WTC11 (cell line): ENCODE data around the gene REL. TPM values are rescaled to one million over a fixed set of nuclear protein-coding genes. Genes with fewer than 3 reads are reported as not detected.

Experiments used
- ATAC-seq: fragments of 200-7000 bp; cut with Tn5 transposase; 2 replicates; pipeline ENCODE4 v1.10.0; 2021; ENCODE audit warnings: mild to moderate bottlenecking, moderate library complexity
- CTCF ChIA-PET: fragments of 300-600 bp; sonication (Branson Sonifier 250); formaldehyde crosslinking; loops from one replicate; lab custom pipeline; 2021; ENCODE audit warnings: antibody characterized with exemption; lab: Charles Lee
- POLR2A ChIA-PET: fragments of 350-600 bp; sonication (Branson Sonifier 250); formaldehyde crosslinking; loops from one replicate; lab custom pipeline; 2021; ENCODE audit warnings: antibody characterized with exemption; lab: Charles Lee
- DNase-seq: peaks from one replicate; pipeline ENCODE4 v3.0.0; 2021; ENCODE audit warnings: low spot score
- H3K27ac Mint-ChIP-seq: 2 replicates; pipeline ENCODE4 v1.8.0; 2021; ENCODE audit warnings: mixed read lengths
- H3K27me3 Mint-ChIP-seq: 2 replicates; pipeline ENCODE4 v1.8.0; 2021; ENCODE audit warnings: low read depth, mild to moderate bottlenecking, moderate library complexity, mixed read lengths
- H3K36me3 Mint-ChIP-seq: 2 replicates; pipeline ENCODE4 v1.8.0; 2021; ENCODE audit warnings: mixed read lengths
- H3K4me1 Mint-ChIP-seq: 2 replicates; pipeline ENCODE4 v1.8.0; 2022; ENCODE audit warnings: mixed read lengths
- H3K4me3 Mint-ChIP-seq: 2 replicates; pipeline ENCODE4 v1.8.0; 2021; ENCODE audit warnings: mild to moderate bottlenecking, moderate library complexity, mixed read lengths
- H3K9me3 Mint-ChIP-seq: 2 replicates; pipeline ENCODE4 v1.8.0; 2021; ENCODE audit warnings: mixed read lengths
- CBFB ChIP-seq: sonication (generic); formaldehyde crosslinking; IDR thresholded peaks from 2 replicates; pipeline ENCODE4 v1.8.1; 2022; ENCODE audit warnings: mild to moderate bottlenecking, low read depth, missing genetic modification reagents
- CREM ChIP-seq: sonication (generic); formaldehyde crosslinking; IDR thresholded peaks from 2 replicates; pipeline ENCODE4 v1.8.1; 2022; ENCODE audit warnings: mild to moderate bottlenecking, missing genetic modification reagents, moderate library complexity
- FOXK1 ChIP-seq: sonication (generic); formaldehyde crosslinking; IDR thresholded peaks from 2 replicates; pipeline ENCODE4 v1.8.0; 2022; ENCODE audit warnings: mild to moderate bottlenecking, moderate library complexity, missing genetic modification reagents
- GTF2I ChIP-seq: fragments of 250-450 bp; sonication (Bioruptor Pico); conservative IDR thresholded peaks from 2 replicates; pipeline ENCODE4 v1.4.0; 2021; ENCODE audit warnings: mild to moderate bottlenecking
- IRF2 ChIP-seq: sonication (generic); formaldehyde crosslinking; IDR thresholded peaks from 2 replicates; pipeline ENCODE4 v1.8.0; 2022; ENCODE audit warnings: low read depth, missing genetic modification reagents, borderline replicate concordance
- KAT7 ChIP-seq: sonication (generic); formaldehyde crosslinking; IDR thresholded peaks from 2 replicates; pipeline ENCODE4 v1.8.1; 2023; ENCODE audit warnings: missing genetic modification reagents, mild to moderate bottlenecking, borderline replicate concordance
- MLX ChIP-seq: sonication (generic); formaldehyde crosslinking; IDR thresholded peaks from 2 replicates; pipeline ENCODE4 v1.8.1; 2023; ENCODE audit warnings: mild to moderate bottlenecking, missing genetic modification reagents, moderate library complexity
- NFE2L1 ChIP-seq: sonication (generic); formaldehyde crosslinking; IDR thresholded peaks from 2 replicates; pipeline ENCODE4 v1.8.1; 2023; ENCODE audit warnings: missing genetic modification reagents
- OVOL2 ChIP-seq: fragments of 250-450 bp; sonication (Bioruptor Pico); IDR thresholded peaks from 2 replicates; pipeline ENCODE4 v1.9.0; 2021; ENCODE audit warnings: mild to moderate bottlenecking, borderline replicate concordance
- PREB ChIP-seq: sonication (generic); formaldehyde crosslinking; IDR thresholded peaks from 2 replicates; pipeline ENCODE4 v1.8.1; 2022; ENCODE audit warnings: mild to moderate bottlenecking, missing genetic modification reagents, moderate library complexity, borderline replicate concordance
- SOX15 ChIP-seq: fragments of 250-450 bp; sonication (Bioruptor Pico); IDR thresholded peaks from 2 replicates; pipeline ENCODE4 v1.9.0; 2021; ENCODE audit warnings: mild to moderate bottlenecking
- TCF7 ChIP-seq: sonication (generic); formaldehyde crosslinking; IDR thresholded peaks from 2 replicates; pipeline ENCODE4 v1.8.0; 2022; ENCODE audit warnings: mild to moderate bottlenecking, low read depth, missing genetic modification reagents, moderate library complexity
- TEAD1 ChIP-seq: sonication (generic); formaldehyde crosslinking; IDR thresholded peaks from 2 replicates; pipeline ENCODE4 v1.8.0; 2022; ENCODE audit warnings: mild to moderate bottlenecking, missing genetic modification reagents
- USF2 ChIP-seq: sonication (generic); formaldehyde crosslinking; IDR thresholded peaks from 2 replicates; pipeline ENCODE4 v1.8.1; 2023; ENCODE audit warnings: mild to moderate bottlenecking, missing genetic modification reagents, moderate library complexity
- ZBTB43 ChIP-seq: sonication (generic); formaldehyde crosslinking; IDR thresholded peaks from 2 replicates; pipeline ENCODE4 v1.8.1; 2023; ENCODE audit warnings: mild to moderate bottlenecking, missing genetic modification reagents
- ZNF121 ChIP-seq: sonication (generic); formaldehyde crosslinking; IDR thresholded peaks from 2 replicates; pipeline ENCODE4 v1.8.0; 2023; ENCODE audit warnings: missing genetic modification reagents
- ZNF263 ChIP-seq: sonication (generic); formaldehyde crosslinking; IDR thresholded peaks from 2 replicates; pipeline ENCODE4 v1.8.1; 2022; ENCODE audit warnings: low read depth, mild to moderate bottlenecking, moderate library complexity, missing genetic modification reagents
- ZNF396 ChIP-seq: fragments of 250-450 bp; sonication (Bioruptor Pico); IDR thresholded peaks from 2 replicates; pipeline ENCODE4 v1.8.0; 2021; ENCODE audit warnings: mild to moderate bottlenecking, moderate library complexity, borderline replicate concordance
- ZNF423 ChIP-seq: fragments of 250-450 bp; sonication (Bioruptor Pico); IDR thresholded peaks from 2 replicates; pipeline ENCODE4 v2.1.2; 2022; ENCODE audit warnings: mild to moderate bottlenecking, moderate library complexity
- ZNF425 ChIP-seq: fragments of 250-450 bp; sonication (Bioruptor Pico); conservative IDR thresholded peaks from 2 replicates; pipeline ENCODE4 v1.9.0; 2021; ENCODE audit warnings: mild to moderate bottlenecking
- ZNF671 ChIP-seq: fragments of 250-450 bp; sonication (Bioruptor Pico); IDR thresholded peaks from 2 replicates; pipeline ENCODE4 v1.8.0; 2021; ENCODE audit warnings: mild to moderate bottlenecking
- total RNA-seq: library from RNA; stranded (reverse); gene quantifications from 3 replicates; pipeline ENCODE4 v1.2.3, GENCODE V29; 2021
- TF ChIP-seq, protein P1 (sequence below): fragments of 200-600 bp; IDR thresholded peaks from 2 replicates; pipeline ENCODE4 v1.8.0; 2022; ENCODE audit warnings: antibody characterized with exemption
- TF ChIP-seq, protein P2 (sequence below): sonication (generic); formaldehyde crosslinking; IDR thresholded peaks from 2 replicates; pipeline ENCODE4 v1.8.0; 2022; ENCODE audit warnings: missing genetic modification reagents
- TF ChIP-seq, protein P3 (sequence below): fragments of 250-450 bp; sonication (Bioruptor Pico); IDR thresholded peaks from 2 replicates; pipeline ENCODE4 v1.8.0; 2021; ENCODE audit warnings: mild to moderate bottlenecking

REL gene
- total RNA-seq, 1 experiment from 2014 or later: 8.4 TPM

DNA sequence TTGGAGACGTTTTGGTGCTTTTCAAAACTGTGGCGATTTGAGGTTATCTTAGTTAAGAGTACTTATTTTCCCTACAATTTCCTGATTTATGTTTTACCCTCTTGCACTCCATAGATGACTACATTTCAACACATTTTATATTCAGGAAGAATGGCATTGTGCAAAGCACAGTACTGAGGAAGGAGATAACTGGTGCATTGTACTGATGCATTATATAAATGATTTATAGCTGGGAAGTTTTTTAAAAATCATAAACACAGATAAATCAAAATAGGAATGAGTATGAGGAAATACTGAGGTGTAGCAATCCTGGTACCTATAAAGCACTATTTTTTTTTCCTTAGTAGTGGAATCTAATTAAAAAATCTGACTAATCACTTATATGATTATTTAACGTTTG lies 5.6 kb downstream of the REL start:
- Mint-ChIP-seq H3K4me3 (no peak overlapping the region), H3K9me3 (no peaks in the 10 kb centered on the region; the same call in 1 of the 2 replicates), H3K27ac (no peak overlapping the region), H3K27me3 (peaks cover 8% of the 10 kb centered on the region), H3K4me1 (peaks cover 31% of the 10 kb centered on the region), H3K36me3 (no peaks in the 10 kb centered on the region)
- no peak for TF ChIP-seq ZNF423
- no peak for TF ChIP-seq USF2 (CRISPR knock-in tag)
- no peak for TF ChIP-seq ZNF263
- TF ChIP-seq ZNF396 (CRISPR knock-in tag): no peak
- TF ChIP-seq TCF7 (CRISPR knock-in tag): no peak
- TF ChIP-seq, protein P1, sequence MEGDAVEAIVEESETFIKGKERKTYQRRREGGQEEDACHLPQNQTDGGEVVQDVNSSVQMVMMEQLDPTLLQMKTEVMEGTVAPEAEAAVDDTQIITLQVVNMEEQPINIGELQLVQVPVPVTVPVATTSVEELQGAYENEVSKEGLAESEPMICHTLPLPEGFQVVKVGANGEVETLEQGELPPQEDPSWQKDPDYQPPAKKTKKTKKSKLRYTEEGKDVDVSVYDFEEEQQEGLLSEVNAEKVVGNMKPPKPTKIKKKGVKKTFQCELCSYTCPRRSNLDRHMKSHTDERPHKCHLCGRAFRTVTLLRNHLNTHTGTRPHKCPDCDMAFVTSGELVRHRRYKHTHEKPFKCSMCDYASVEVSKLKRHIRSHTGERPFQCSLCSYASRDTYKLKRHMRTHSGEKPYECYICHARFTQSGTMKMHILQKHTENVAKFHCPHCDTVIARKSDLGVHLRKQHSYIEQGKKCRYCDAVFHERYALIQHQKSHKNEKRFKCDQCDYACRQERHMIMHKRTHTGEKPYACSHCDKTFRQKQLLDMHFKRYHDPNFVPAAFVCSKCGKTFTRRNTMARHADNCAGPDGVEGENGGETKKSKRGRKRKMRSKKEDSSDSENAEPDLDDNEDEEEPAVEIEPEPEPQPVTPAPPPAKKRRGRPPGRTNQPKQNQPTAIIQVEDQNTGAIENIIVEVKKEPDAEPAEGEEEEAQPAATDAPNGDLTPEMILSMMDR: no peak
- TF ChIP-seq ZBTB43 (CRISPR knock-in tag): no peak
- no peak for TF ChIP-seq FOXK1 (CRISPR knock-in tag)
- TF ChIP-seq, protein P2, sequence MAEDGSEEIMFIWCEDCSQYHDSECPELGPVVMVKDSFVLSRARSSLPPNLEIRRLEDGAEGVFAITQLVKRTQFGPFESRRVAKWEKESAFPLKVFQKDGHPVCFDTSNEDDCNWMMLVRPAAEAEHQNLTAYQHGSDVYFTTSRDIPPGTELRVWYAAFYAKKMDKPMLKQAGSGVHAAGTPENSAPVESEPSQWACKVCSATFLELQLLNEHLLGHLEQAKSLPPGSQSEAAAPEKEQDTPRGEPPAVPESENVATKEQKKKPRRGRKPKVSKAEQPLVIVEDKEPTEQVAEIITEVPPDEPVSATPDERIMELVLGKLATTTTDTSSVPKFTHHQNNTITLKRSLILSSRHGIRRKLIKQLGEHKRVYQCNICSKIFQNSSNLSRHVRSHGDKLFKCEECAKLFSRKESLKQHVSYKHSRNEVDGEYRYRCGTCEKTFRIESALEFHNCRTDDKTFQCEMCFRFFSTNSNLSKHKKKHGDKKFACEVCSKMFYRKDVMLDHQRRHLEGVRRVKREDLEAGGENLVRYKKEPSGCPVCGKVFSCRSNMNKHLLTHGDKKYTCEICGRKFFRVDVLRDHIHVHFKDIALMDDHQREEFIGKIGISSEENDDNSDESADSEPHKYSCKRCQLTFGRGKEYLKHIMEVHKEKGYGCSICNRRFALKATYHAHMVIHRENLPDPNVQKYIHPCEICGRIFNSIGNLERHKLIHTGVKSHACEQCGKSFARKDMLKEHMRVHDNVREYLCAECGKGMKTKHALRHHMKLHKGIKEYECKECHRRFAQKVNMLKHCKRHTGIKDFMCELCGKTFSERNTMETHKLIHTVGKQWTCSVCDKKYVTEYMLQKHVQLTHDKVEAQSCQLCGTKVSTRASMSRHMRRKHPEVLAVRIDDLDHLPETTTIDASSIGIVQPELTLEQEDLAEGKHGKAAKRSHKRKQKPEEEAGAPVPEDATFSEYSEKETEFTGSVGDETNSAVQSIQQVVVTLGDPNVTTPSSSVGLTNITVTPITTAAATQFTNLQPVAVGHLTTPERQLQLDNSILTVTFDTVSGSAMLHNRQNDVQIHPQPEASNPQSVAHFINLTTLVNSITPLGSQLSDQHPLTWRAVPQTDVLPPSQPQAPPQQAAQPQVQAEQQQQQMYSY (CRISPR knock-in tag): no peak
- no peak for TF ChIP-seq GTF2I
- TF ChIP-seq CREM (CRISPR knock-in tag): no peak
- TF ChIP-seq TEAD1 (CRISPR knock-in tag): no peak
- TF ChIP-seq, protein P3, sequence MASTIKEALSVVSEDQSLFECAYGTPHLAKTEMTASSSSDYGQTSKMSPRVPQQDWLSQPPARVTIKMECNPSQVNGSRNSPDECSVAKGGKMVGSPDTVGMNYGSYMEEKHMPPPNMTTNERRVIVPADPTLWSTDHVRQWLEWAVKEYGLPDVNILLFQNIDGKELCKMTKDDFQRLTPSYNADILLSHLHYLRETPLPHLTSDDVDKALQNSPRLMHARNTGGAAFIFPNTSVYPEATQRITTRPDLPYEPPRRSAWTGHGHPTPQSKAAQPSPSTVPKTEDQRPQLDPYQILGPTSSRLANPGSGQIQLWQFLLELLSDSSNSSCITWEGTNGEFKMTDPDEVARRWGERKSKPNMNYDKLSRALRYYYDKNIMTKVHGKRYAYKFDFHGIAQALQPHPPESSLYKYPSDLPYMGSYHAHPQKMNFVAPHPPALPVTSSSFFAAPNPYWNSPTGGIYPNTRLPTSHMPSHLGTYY (CRISPR knock-in tag): no peak
- TF ChIP-seq KAT7 (CRISPR knock-in tag): no peak
- TF ChIP-seq MLX (CRISPR knock-in tag): no peak
- no peak for TF ChIP-seq CBFB
- no peak for TF ChIP-seq NFE2L1 (CRISPR knock-in tag)
- no peak for TF ChIP-seq SOX15 (CRISPR knock-in tag)
- ATAC-seq (no peak), DNase-seq (no peak)
- ChIA-PET CTCF (no interaction called here), POLR2A (no interaction called here)

GRCh38 chr2:60888853-60889252 lies 7.5 kb downstream of the REL start:
- Mint-ChIP-seq H3K27me3 (no peaks in the 10 kb centered on the region; the same call in 1 of the 2 replicates), H3K27ac (no peak overlapping the region), H3K4me1 (peaks cover 18% of the 10 kb centered on the region), H3K36me3 (no peaks in the 10 kb centered on the region), H3K4me3 (no peak overlapping the region), H3K9me3 (no peaks in the 10 kb centered on the region; the same call in 1 of the 2 replicates)
- CTCF ChIA-PET: no interaction called here
- no peak for DNase-seq
- ATAC-seq: no peak
- POLR2A ChIA-PET: no interaction called here
- no peak for TF ChIP-seq TCF7 (CRISPR knock-in tag)
- no peak for TF ChIP-seq ZNF121 (CRISPR knock-in tag)
- TF ChIP-seq ZNF425 (CRISPR knock-in tag): no peak
- TF ChIP-seq ZNF671 (CRISPR knock-in tag): no peak
- no peak for TF ChIP-seq PREB (CRISPR knock-in tag)
- no peak for TF ChIP-seq OVOL2 (CRISPR knock-in tag)
- TF ChIP-seq IRF2: no peak
